HG03432 (cell line): ENCODE results near the gene IRGC.
"Not testable (repeated sequence)": the region's sequence is repeated elsewhere in the genome, so short reads cannot be mapped to it uniquely, and the experiment has no call there.

Experiments
- ATAC-seq: cut with Tn5 transposase; IDR thresholded peaks from one replicate; pipeline ENCODE4 v1.9.1; 2021; ENCODE audit warnings: mild to moderate bottlenecking, moderate library complexity; ENCODE audit not compliant: unreplicated experiment

IRGC gene

GRCh38 chr19:43715776-43716175 is at the start of gene IRGC:
TSS of gene IRGC (plus strand) at chr19:43716076. CDS start at chr19:43718559, 2,483 bp downstream.
- no peak for ATAC-seq

GRCh38 chr19:43667126-43667875 is 48.6 kb upstream of the IRGC start:
- ATAC-seq, result no peak

GRCh38 chr19:43667876-43668405 is 47.9 kb upstream of the IRGC start:
- no peak for ATAC-seq

GRCh38 chr19:43668406-43669109 is 47.3 kb upstream of the IRGC start:
- ATAC-seq, result peak; percentile 86

- ATAC-seq, result no peak
Measured at GRCh38 chr19:43672061-43672679, 43.7 kb upstream of the IRGC start.

GRCh38 chr19:43673637-43674036 is 42.2 kb upstream of the IRGC start:
- ATAC-seq, result no peak

GRCh38 chr19:43674183-43674582 is 41.7 kb upstream of the IRGC start:
- ATAC-seq, result no peak

GRCh38 chr19:43674596-43674995 is 41.3 kb upstream of the IRGC start:
- no peak for ATAC-seq

GRCh38 chr19:43675269-43675879 is 40.5 kb upstream of the IRGC start:
- ATAC-seq, result peak; percentile 50

- no peak for ATAC-seq
Measured at GRCh38 chr19:43675906-43676305, 40.0 kb upstream of the IRGC start.

- ATAC-seq, result no peak
Measured at GRCh38 chr19:43678512-43679261, 37.2 kb upstream of the IRGC start.

- ATAC-seq, result no peak
Measured at GRCh38 chr19:43681821-43682220, 34.1 kb upstream of the IRGC start.

- not testable (repeated sequence) for ATAC-seq
Measured at GRCh38 chr19:43682269-43682668, 33.6 kb upstream of the IRGC start.

- ATAC-seq, result no peak
Measured at GRCh38 chr19:43682824-43683661, 32.8 kb upstream of the IRGC start.

- ATAC-seq, result no peak
Measured at GRCh38 chr19:43683905-43684304, 32.0 kb upstream of the IRGC start.

GRCh38 chr19:43684326-43684725 is 31.6 kb upstream of the IRGC start:
- no peak for ATAC-seq

- no peak for ATAC-seq
Measured at GRCh38 chr19:43687660-43687997, 28.2 kb upstream of the IRGC start.

GRCh38 chr19:43688059-43688701 is 27.7 kb upstream of the IRGC start:
- ATAC-seq, result no peak

GRCh38 chr19:43690444-43690843 is 25.4 kb upstream of the IRGC start:
- ATAC-seq, result no peak
